MCF 10A (cell line): ENCODE data around the gene ICAM4. TPM values are rescaled to one million over a fixed set of nuclear protein-coding genes. Genes with fewer than 3 reads are reported as not detected.

Experiments
- BruUV-seq: library from RNA; stranded (reverse); fragments of 400-500 nt; replicated peaks from 2 replicates; lab custom pipeline; 2021; lab: Mats Ljungman, UMichigan
- CTCF ChIA-PET: fragments of 300-600 bp; sonication (Branson Sonifier 250); formaldehyde crosslinking; extraction: SDS; loops from one replicate; lab custom pipeline; 2021; ENCODE audit warnings: antibody characterized with exemption, inconsistent platforms; lab: Yijun Ruan, JAX
- POLR2A ChIA-PET: fragments of 300-600, 350-650 bp; sonication (Branson Sonifier 250); formaldehyde crosslinking; extraction: SDS; loops from one replicate; lab custom pipeline; 2020; ENCODE audit warnings: antibody characterized with exemption, inconsistent platforms; lab: Yijun Ruan, JAX
- DNase-seq: peaks from one replicate; pipeline ENCODE4 v3.0.0-alpha.2; 2018; ENCODE audit not compliant: unreplicated experiment
- H3K27ac Mint-ChIP-seq: one replicate; pipeline ENCODE4 v1.8.0; 2022; ENCODE audit warnings: mild to moderate bottlenecking, low read depth, mixed read lengths; ENCODE audit not compliant: unreplicated experiment
- H3K27me3 Mint-ChIP-seq: one replicate; pipeline ENCODE4 v1.8.0; 2022; ENCODE audit warnings: mixed read lengths; ENCODE audit not compliant: insufficient read depth, unreplicated experiment
- H3K36me3 Mint-ChIP-seq: one replicate; pipeline ENCODE4 v1.8.0; 2022; ENCODE audit warnings: mild to moderate bottlenecking, moderate library complexity, mixed read lengths; ENCODE audit not compliant: insufficient read depth, unreplicated experiment
- H3K4me1 Mint-ChIP-seq: one replicate; pipeline ENCODE4 v1.8.0; 2022; ENCODE audit warnings: mixed read lengths; ENCODE audit not compliant: insufficient read depth, unreplicated experiment
- H3K4me3 Mint-ChIP-seq: one replicate; pipeline ENCODE4 v1.8.0; 2022; ENCODE audit warnings: mild to moderate bottlenecking, moderate library complexity, mixed read lengths; ENCODE audit not compliant: unreplicated experiment
- H3K9me3 Mint-ChIP-seq: one replicate; pipeline ENCODE4 v1.8.0; 2022; ENCODE audit warnings: mixed read lengths; ENCODE audit not compliant: unreplicated experiment
- intact Hi-C: fragments of 100-400 bp; cut with micrococcal nuclease; formaldehyde crosslinking; loops from 2 replicates; pipeline ENCODE4 v1.14.1; 2022
- total RNA-seq: library from RNA; stranded (reverse); gene quantifications from 2 replicates; pipeline ENCODE4 v1.2.3, GENCODE V29; 2022
- TF ChIP-seq, protein P1 (sequence below): fragments of 200-600 bp; IDR thresholded peaks from one replicate; pipeline ENCODE4 v1.8.0; 2022; ENCODE audit warnings: antibody characterized with exemption, mild to moderate bottlenecking; ENCODE audit not compliant: unreplicated experiment

ICAM4 gene
- total RNA-seq, 1 experiment from 2014 or later = not detected

DNA sequence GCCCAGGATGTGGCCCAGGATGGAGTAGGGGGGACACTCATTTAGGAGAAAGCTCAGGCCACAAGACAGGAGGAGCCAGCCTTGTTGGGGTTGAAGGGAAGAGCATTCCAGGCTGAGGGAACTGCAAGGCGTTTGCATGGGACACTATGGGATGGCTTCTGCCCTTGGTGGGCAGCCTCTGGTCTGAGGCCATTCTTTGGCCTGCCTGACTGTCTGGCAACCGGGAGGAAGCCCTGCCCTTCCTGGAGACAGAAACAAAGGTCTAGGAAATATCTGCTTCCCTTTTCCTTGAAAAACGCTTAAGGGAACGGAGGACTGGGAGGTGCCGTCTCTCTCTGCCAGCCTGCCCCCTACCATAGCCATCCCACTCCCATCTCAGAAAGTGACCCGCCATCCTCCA is 18.7 kb upstream of the ICAM4 start:
- no peak for DNase-seq
- H3K27ac Mint-ChIP-seq = no peak overlapping the region
- BruUV-seq = no TSS peak
- H3K36me3 Mint-ChIP-seq = no peaks in the 10 kb centered on the region
- ChIA-PET CTCF (interaction anchor here (0.7 to 6.3 kb wide), 10 partner anchors 8 to 125 kb away, joined by 3 to 103 read pairs (median 6); partner anchors contain the start of gene TYK2), POLR2A (interaction anchor here (1.2 kb wide), 1 partner anchor 112 kb away, joined by 3 read pairs; the partner anchor contains the start of gene TYK2)
- no peak overlapping the region for H3K4me3 Mint-ChIP-seq
- intact Hi-C loops = loop anchor here (2.0 kb wide), 1 partner anchor 113 kb away; the partner anchor contains the start of gene TYK2
- H3K27me3 Mint-ChIP-seq = no peaks in the 10 kb centered on the region
- H3K9me3 Mint-ChIP-seq = no peaks in the 10 kb centered on the region
- H3K4me1 Mint-ChIP-seq = no peaks in the 10 kb centered on the region
- TF ChIP-seq, protein P1, sequence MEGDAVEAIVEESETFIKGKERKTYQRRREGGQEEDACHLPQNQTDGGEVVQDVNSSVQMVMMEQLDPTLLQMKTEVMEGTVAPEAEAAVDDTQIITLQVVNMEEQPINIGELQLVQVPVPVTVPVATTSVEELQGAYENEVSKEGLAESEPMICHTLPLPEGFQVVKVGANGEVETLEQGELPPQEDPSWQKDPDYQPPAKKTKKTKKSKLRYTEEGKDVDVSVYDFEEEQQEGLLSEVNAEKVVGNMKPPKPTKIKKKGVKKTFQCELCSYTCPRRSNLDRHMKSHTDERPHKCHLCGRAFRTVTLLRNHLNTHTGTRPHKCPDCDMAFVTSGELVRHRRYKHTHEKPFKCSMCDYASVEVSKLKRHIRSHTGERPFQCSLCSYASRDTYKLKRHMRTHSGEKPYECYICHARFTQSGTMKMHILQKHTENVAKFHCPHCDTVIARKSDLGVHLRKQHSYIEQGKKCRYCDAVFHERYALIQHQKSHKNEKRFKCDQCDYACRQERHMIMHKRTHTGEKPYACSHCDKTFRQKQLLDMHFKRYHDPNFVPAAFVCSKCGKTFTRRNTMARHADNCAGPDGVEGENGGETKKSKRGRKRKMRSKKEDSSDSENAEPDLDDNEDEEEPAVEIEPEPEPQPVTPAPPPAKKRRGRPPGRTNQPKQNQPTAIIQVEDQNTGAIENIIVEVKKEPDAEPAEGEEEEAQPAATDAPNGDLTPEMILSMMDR = no peak

DNA sequence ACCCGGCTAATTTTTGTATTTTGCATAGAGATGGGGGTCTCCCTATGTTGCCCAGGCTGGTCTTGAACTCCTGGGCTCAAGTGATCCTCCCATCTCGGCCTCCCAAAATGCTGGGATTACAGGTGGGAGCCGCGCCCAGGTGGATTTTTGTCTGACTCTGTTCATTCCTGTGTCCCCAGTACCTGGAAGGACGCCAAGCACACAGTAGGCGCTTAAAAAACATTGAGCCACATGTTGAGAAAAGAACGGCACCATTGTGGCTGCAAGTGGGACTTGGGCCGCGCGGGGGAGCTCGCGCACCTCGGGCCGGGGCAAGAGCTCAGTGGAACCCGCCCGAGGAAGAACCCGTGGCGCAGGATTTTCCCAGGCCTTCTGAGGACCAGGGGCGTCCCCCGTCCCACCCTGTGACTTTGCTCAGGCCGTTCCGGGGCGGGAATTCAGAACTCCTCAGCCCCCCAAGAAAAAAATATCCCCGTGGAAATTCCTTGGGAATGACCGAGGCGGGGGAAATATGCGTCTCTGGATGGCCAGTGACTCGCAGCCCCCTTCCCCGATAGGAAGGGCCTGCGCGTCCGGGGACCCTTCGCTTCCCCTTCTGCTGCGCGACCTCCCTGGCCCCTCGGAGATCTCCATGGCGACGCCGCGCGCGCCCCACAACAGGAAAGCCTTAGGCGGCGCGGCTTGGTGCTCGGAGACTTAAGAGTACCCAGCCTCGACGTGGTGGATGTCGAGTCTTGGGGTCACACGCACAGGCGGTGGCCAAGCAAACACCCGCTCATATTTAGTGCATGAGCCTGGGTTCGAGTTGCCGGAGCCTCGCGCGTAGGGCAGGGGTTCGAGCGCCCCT is 17.2 kb upstream of the ICAM4 start:
- intact Hi-C loops = loop anchor here (1.0 to 2.0 kb wide), 2 partner anchors 111 to 120 kb away; partner anchors contain the start of gene TYK2
- Mint-ChIP-seq H3K27me3 (no peaks in the 10 kb centered on the region), H3K4me1 (no peaks in the 10 kb centered on the region), H3K4me3 (peak overlapping the region; percentile 54), H3K9me3 (no peaks in the 10 kb centered on the region), H3K36me3 (peaks cover 3% of the 10 kb centered on the region), H3K27ac (peak overlapping the region; percentile 16)
- ChIA-PET CTCF (interaction anchor here (0.5 to 6.3 kb wide), 25 partner anchors 10 to 1946 kb away, joined by 3 to 103 read pairs (median 4); partner anchors contain the start of gene TYK2), POLR2A (interaction anchor here (0.6 to 3.5 kb wide), 10 partner anchors 10 to 137 kb away, joined by 3 to 33 read pairs (median 7); partner anchors contain the start of genes MRPL4, RAVER1 and TYK2)
- no TSS peak for BruUV-seq
- DNase-seq = peak; percentile 78
- TF ChIP-seq, protein P1 = peak; percentile 95

DNA sequence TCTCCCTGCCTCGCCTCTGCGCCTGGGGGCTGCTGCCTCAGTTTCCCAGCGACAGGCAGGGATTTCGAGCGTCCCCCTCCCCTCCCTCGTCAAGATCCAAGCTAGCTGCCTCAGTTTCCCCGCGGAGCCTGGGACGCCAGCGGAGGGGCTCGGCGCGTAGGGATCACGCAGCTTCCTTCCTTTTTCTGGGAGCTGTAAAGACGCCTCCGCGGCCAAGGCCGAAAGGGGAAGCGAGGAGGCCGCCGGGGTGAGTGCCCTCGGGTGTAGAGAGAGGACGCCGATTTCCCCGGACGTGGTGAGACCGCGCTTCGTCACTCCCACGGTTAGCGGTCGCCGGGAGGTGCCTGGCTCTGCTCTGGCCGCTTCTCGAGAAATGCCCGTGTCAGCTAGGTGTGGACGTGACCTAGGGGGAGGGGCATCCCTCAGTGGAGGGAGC is 16.6 kb upstream of the ICAM4 start:
- TF ChIP-seq, protein P1 = no peak
- POLR2A ChIA-PET = interaction anchor here (1.1 to 3.5 kb wide), 8 partner anchors 10 to 136 kb away, joined by 4 to 33 read pairs (median 5); partner anchors contain the start of genes ICAM4, MRPL4 and RAVER1
- H3K4me1 Mint-ChIP-seq = no peaks in the 10 kb centered on the region
- peak overlapping the region; percentile 68 for H3K4me3 Mint-ChIP-seq
- intact Hi-C loops = no loop called here
- H3K27me3 Mint-ChIP-seq = no peaks in the 10 kb centered on the region
- DNase-seq = peak; percentile 25
- H3K36me3 Mint-ChIP-seq = peaks cover 9% of the 10 kb centered on the region
- CTCF ChIA-PET = interaction anchor here (0.5 to 6.3 kb wide), 16 partner anchors 9 to 350 kb away, joined by 3 to 103 read pairs (median 4); partner anchors contain the start of gene TYK2
- H3K27ac Mint-ChIP-seq = no peak overlapping the region
- no peaks in the 10 kb centered on the region for H3K9me3 Mint-ChIP-seq
- no TSS peak for BruUV-seq
